ENCODE results near the gene PACRG.

Gene PACRG

DNA sequence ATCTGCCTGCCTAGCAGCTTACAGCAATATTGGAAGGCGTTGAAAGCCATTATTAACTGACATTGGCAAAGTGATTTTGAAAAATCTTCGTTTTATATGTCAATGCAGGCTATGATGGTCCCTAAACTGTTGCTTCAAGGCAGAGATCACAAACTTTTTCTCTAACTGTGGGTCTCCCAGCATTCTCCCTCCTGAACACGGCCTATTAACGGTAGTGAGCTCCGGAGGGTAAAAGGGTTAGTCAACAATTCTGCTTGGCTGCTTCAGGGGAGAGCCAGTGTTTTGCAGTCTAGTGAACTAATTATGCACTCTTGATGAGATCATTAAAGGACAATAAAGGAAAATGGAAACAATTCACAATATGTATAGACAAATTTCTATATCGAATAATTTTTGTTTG, 424.9 kb downstream of the PACRG start:
- DNase-seq = no peak

DNA sequence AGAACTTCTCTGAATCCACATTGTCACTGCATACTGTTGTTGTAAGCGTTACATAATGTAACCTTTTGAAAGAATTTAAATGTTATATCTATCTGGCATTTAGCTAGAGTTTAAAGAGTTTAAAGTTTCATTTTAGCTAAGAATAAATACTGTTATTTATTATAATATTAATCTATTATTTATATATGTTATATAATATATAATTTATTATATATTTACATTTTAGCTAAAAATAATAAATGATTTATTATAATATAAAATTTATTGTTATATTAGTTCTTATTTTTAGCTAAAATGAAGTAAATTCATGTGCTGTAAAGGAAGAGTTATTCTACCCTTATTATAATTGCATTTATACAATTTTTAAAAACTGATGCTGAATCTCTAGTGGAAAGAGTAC, 431.3 kb downstream of the PACRG start:
- DNase-seq = no peak

DNA sequence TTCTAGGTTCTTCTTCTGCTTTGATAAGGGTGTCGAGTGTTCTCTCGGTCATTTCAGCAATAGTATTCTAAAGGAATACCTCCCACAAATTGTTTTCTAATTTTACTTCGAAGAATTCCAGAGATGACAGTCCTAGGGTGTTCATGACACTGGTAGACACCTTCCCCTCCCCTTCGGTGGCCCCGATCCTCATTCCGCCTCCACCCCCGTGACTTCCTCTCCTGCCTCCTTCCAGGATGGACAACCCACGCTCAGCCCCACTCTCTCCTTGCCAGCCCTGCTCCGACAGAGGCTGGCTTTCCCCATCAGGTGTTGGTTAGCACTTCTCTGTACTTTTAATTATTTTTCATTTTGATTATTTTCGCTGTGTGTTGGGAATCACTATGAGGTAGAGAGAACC, 431.9 kb downstream of the PACRG start:
- DNase-seq = no peak

- no peak for DNase-seq
Observed at GRCh38 chr6:163162007-163162873, 434.5 kb downstream of the PACRG start.

DNA sequence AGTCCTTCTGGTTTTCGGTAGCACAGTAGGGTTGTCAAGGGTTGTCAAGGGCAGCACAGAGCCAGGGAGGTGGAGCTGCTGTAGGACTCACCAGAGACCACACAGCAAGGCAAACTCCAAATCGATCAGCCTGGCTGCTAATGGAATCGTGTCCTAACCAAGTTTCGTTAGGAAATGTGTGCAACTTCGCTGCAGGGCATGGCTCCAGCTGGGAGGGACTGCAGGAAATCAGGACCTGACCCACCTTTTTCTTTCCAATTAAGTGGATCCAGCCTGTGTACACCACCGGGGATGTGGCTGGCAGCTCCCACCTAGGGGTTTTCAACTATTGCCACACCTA, 435.1 kb downstream of the PACRG start:
- no peak for DNase-seq

- DNase-seq = no peak
Observed at GRCh38 chr6:163164175-163164900, 436.6 kb downstream of the PACRG start.

GRCh38 chr6:163165155-163165910, 437.6 kb downstream of the PACRG start:
- DNase-seq = no peak

GRCh38 chr6:163165922-163166321, 438.1 kb downstream of the PACRG start:
- DNase-seq = no peak

GRCh38 chr6:163166507-163166906, 438.7 kb downstream of the PACRG start:
- no peak for DNase-seq

DNA sequence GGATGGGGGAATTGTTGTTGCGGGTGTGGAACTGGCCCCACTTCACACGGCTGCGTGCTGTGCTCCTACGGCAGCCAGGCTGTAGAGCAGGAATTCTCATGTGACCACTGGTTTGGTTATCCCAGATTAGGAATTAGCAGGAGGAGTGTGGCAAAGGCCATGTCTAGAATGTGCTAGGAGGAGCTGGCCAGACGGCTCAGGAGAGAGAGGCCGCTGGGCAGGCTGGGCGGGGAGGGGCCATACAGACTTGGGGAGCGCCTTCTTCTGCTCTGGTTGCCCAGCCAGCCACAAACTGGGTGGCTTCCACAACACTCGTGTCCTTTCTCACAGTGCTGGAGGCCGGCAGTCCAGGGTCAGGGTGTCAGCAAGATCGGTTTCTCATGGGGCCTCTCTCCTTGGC, 441.7 kb downstream of the PACRG start:
- no peak for DNase-seq

- peak in 1 of 2 experiments; percentile 12 for DNase-seq
Observed at GRCh38 chr6:163170294-163170883, 442.6 kb downstream of the PACRG start.

- no peak for DNase-seq
Observed at GRCh38 chr6:163173741-163174140, 446.0 kb downstream of the PACRG start.

- DNase-seq = no peak
Observed at GRCh38 chr6:163175301-163175700, 447.5 kb downstream of the PACRG start.

DNA sequence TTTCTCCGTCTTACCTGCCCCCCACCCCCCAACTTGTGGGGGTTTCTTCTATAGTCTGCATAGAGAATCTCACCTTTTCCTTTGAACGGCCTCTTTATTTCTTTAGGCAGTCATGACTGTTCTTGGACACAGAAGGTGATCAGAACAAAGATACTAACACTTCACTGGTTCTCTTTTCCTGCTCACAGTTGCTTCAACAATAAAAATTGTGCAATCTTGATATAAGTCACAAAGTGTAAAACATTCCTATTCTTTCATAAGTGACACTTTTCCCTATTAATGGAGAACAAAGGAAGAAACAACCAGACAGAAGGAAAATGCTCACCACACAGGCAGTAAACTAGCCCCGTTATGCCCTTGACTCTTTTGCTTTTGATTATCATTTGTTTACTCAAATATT, 448.3 kb downstream of the PACRG start:
- DNase-seq = no peak

- no peak for DNase-seq
Observed at GRCh38 chr6:163177007-163177406, 449.2 kb downstream of the PACRG start.

DNA sequence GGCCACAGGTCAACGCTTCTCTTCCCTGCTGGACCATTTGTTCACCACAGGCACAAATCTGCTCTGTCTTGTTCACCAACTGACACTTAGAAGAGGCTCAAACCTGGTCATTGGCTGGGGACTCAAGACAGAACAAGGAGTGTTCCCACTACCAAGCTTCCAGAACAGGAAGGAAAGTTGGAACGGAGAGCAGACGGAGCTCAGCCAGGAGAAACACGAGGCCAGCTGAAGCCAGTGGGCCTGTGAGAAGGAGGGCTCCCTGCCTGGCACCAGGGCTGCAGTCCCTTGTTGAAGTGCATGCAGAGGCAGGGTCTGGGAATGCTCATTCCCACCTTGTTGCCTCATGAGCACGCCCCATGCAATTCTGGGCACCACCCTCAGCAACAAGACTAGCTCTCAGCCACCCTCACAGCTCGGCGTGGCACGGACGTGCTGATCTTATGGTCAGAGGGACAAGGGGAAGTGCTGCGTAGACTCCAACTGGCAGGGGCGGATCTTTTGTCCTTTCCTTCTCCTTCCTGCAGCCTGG, 450.2 kb downstream of the PACRG start:
- no peak for DNase-seq

- DNase-seq = no peak
Observed at GRCh38 chr6:163179061-163179460, 451.3 kb downstream of the PACRG start.

GRCh38 chr6:163179721-163180120, 451.9 kb downstream of the PACRG start:
- no peak for DNase-seq

- DNase-seq = no peak
Observed at GRCh38 chr6:163180874-163181541, 453.2 kb downstream of the PACRG start.

- no peak for DNase-seq
Observed at GRCh38 chr6:163181666-163182180, 453.9 kb downstream of the PACRG start.

GRCh38 chr6:163182696-163183095, 454.9 kb downstream of the PACRG start:
- DNase-seq = no peak

DNA sequence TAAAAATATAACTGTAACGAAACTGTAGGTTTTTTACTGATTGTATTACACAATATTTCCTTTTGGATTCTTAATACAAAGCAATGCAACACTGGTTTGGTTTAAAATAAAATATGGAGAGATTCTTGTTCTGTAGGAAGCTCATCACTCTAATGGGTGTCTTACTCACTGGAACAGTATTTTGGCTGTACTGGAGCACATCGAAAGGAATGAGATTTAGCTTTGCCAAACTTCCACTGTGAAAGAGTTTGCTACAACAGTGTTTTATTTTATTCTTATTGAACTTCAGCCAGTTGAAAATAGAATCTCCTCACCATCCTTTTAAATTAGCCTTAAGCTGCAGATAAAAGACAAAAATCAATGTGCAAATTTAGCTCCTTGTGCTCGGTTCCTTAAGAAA, 456.0 kb downstream of the PACRG start:
- no peak for DNase-seq

Measured in stimulated activated CD4-positive, alpha-beta T cell treated with anti-CD3 and anti-CD28 coated beads, Interleukin-4, amount 100 ng/mL, for 4 hours (primary cell).